GM18873 (cell line): ENCODE data around the gene SMIM10L2A.
"Not testable (repeated sequence)": the region's sequence is repeated elsewhere in the genome, so short reads cannot be mapped to it uniquely, and the experiment has no call there.

Source experiments
- ATAC-seq: cut with Tn5 transposase; IDR thresholded peaks from one replicate; pipeline ENCODE4 v1.9.1; 2021; ENCODE audit warnings: mild to moderate bottlenecking, moderate library complexity, moderate number of reproducible peaks; ENCODE audit not compliant: unreplicated experiment, low FRiP score

Gene SMIM10L2A

DNA sequence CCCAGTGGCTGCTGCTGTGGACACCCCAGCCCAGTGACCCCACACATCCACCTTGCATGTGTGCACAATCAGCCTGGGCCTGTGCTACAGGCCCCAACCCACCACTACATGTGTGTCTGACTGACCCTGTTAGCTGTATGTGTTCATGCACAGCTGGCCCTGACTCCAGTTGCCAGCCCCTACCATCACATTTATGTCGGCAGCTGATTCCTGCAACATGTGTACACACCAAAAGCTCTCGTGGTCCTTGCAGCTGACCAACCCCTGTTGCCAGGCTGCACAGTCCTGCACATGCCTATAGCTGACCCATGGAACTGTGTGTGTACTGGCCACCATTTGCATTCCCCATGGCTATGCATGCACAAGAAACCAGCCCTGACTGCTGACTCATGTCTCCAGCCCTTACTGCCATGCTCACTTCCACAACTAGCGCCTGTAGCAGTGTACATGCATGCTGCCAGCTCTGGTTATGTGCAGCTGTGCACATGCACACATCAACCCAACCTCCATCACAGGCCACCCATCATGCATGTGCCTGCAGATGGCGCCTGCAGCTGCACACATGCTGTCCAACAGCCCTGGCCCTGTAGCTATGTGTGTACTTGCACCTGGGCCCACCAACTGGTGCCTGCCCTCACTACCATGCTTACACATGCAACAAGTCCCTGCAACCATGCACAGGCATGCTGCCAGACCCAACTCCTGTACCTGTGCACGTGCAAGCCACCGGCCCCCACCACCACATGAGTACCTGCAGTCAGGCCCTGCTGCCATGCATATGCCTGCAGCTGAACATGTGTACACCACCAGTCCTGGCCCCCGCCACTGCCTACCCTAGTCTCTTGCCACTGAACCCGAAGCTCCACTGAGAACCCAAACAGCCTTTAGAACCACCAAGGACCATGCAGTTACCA, 28.1 kb downstream of the SMIM10L2A start:
- no peak for ATAC-seq

DNA sequence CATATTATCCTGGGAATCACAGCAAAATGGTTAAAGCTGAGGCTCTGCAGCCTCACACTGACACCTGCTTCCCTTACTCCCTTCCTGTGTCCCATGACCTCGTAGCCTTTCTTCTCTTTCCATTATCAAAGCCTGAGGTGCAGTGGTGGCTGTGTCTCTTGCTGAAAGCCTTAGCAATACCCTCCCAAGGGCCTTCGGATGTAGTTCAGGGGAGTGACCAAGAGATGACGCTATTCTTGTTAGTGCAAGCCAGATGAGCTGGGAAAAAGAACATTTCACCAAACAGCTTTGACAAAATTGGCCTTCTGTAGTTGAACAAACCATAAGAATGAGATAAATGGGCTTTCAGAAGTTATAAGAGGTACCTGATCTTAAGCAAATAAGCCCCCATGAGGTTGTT, 31.6 kb downstream of the SMIM10L2A start:
- ATAC-seq = no peak

DNA sequence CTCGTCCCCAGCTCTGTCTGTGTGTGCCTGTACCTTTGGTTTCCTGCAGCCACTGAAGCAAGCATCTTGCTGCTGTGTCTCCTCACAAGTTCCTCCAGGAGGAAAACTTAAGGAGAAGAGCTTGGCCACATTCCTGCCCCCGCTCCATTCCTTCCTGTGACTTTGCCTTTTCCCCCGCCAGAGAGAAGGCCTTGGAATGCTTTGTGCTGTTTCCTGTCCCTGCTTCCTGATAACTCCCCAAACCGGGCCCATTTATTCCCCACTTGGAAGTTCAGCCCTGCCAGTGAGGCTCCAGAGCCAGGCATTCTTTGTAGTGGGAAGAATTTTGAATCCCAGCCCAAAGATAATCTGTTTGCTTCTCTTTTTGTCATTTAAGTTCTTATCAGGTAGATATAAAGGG, 33.1 kb downstream of the SMIM10L2A start:
- no peak for ATAC-seq

DNA sequence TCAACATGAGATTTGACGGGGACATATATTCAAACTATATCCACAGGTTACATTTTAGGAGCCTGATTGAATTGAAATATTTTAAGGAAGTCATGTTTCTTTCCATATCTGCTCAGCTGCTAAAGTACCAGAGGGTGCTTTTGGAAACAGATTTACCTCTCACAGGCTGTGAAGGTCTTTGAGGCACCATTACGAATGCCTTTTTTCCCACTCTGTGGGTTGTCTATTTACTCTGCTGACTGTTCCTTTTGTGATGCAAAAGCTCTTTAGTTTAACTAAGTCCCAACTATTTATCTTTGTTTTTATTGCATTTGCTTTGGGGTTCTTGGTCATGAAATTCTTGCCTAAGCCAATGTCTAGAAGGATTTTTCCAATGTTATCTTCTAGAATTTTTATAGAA, 40.0 kb downstream of the SMIM10L2A start:
- ATAC-seq = not testable (repeated sequence)

DNA sequence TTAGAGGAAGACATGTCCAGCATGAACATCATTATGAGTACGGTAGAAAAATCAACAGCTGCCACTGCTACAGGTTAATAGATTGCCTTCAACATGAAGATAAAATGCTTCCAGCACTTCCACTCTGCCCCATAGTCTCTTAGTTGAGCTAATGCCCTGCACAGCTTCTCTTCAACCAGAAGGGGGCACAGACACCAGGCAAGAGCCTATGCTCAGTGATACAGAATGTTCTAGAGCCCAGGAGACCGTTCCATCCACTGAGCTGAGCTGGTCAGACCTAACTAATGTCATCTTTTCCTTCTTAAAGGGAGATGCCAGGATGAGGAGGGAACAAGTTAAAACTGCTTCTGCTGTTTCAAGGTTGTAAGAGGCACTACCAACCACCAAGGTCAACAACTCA, 42.2 kb downstream of the SMIM10L2A start:
- no peak for ATAC-seq

DNA sequence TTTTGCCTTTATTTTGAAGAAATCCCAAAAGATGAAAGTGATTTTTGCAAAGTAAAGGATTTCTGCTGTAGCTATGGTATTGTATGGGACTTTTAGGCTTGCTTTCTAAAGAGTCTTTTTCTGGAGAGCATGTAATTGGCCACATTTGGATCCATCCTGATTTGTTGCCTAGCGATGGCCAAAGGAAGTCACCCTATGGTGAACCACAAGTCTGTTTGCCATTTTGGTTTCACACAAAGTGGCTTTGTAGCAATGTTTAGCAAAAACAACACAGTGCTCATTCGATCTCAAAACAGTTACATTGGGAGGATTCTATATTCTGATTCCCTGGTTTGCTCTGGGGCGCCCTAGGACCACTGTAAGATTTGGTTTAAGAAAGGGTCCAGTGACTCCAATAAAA, 54.6 kb downstream of the SMIM10L2A start:
- no peak for ATAC-seq

DNA sequence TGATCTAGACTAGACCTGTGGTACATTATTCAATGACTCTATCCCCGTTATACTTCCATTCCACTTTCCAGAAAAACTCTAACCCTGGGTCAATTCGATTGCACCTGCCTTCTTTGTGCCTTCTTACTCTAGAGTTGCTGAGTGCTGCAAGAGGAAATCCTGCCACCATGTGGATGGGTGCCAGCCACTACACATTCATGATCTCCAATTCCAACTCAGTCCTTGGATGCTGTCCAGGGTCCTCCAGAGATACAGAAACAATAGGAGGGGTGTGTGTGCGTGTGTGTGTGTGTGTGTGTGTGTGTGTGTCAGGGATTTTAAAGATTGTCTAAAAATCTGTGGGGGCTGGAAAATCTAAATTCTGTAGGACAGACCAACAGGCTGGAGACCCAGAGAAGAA, 55.8 kb downstream of the SMIM10L2A start:
- ATAC-seq = no peak
